ENCODE measurements around the gene HSD17B13. TPM values are rescaled to one million over a fixed set of nuclear protein-coding genes. Genes with fewer than 3 reads are reported as not detected.

HSD17B13 gene, protein sequence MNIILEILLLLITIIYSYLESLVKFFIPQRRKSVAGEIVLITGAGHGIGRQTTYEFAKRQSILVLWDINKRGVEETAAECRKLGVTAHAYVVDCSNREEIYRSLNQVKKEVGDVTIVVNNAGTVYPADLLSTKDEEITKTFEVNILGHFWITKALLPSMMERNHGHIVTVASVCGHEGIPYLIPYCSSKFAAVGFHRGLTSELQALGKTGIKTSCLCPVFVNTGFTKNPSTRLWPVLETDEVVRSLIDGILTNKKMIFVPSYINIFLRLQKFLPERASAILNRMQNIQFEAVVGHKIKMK
- total RNA-seq: 0.07 TPM in 1 of 2 replicates, not detected in the other

DNA sequence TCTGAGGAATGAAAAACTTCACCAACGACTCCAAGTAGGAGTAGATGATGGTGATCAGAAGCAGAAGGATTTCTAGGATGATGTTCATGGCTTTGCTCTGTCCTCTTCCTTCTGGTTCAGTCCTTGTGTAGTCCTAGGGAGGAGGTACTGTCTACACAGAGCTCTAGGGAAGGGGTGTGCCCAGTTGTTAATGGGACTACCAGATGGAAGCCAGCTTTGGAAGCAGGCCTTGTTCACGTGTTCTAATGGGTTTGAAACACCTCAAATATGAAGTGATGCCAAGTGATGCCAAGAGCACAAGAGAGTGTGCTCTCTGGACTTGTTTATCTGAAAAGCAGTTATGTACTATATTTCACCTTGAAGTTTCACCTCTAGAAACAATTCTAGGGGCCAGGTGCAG lies at the start of gene HSD17B13:
HSD17B13 (minus strand) TSS at position 129 of the 400 bp plus-strand sequence; CDS start at position 88, 41 bp downstream.

Other genes starting within 250 kb of the HSD17B13 start
- gene KLHL8, start 102.3 kb downstream of the HSD17B13 start, total RNA-seq: 22.2 and 25.4 TPM in 2 replicates
- 1.4 and 2.6 TPM in 2 replicates for gene HSD17B11, start 68.3 kb upstream of the HSD17B13 start, total RNA-seq
- gene NUDT9, start 99.7 kb upstream of the HSD17B13 start, total RNA-seq: 21.9 and 32.1 TPM in 2 replicates
- 0.07 TPM in 1 of 2 replicates, not detected in the other for gene SPARCL1, start 206.5 kb upstream of the HSD17B13 start, total RNA-seq

Measured in nasal cavity respiratory epithelium epithelial cell of viscerocranial mucosa (primary cell).